Mesenchymal stem cell (in vitro differentiated cells and primary cell): ENCODE measurements around the gene IL4I1.

Experiments used
- DNase-seq: peaks from one replicate; pipeline ENCODE4 v3.0.0-alpha.2; 2013
- H2AFZ ChIP-seq: one replicate; pipeline ENCODE4 v1.6.1; 2013; ENCODE audit warnings: low read depth, mild to moderate bottlenecking, control low read depth, inconsistent platforms, low read length, moderate library complexity
- H2AK5ac ChIP-seq: 2 replicates; pipeline ENCODE4 v1.6.1; 2013; ENCODE audit warnings: low read length, moderate library complexity, mild to moderate bottlenecking, inconsistent platforms; ENCODE audit not compliant: severe bottlenecking
- H2BK120ac ChIP-seq: one replicate; pipeline ENCODE4 v1.6.1; 2013; ENCODE audit warnings: low read depth, mild to moderate bottlenecking, inconsistent platforms, low read length, moderate library complexity
- H2BK12ac ChIP-seq, 2 experiments: one replicate each; pipeline ENCODE4 v1.6.1; 2013; ENCODE audit warnings: inconsistent platforms in 2 of 2, low read length in 2 of 2, mild to moderate bottlenecking in 2 of 2, moderate library complexity in 2 of 2, control low read depth in 1 of 2
- H2BK15ac ChIP-seq: one replicate; pipeline ENCODE4 v1.6.1; 2013; ENCODE audit warnings: mild to moderate bottlenecking, low read depth, inconsistent platforms; ENCODE audit not compliant: poor library complexity, severe bottlenecking
- H2BK5ac ChIP-seq: 2 replicates; pipeline ENCODE4 v1.6.1; 2013; ENCODE audit warnings: low read depth, mild to moderate bottlenecking, low read length, control low read depth, inconsistent platforms; ENCODE audit not compliant: poor library complexity, severe bottlenecking
- H3K14ac ChIP-seq, 2 experiments: one replicate each; pipeline ENCODE4 v1.6.1; 2013; ENCODE audit warnings: inconsistent platforms in 2 of 2, low read length in 2 of 2, control low read depth in 1 of 2, mild to moderate bottlenecking in 1 of 2, moderate library complexity in 1 of 2
- H3K18ac ChIP-seq, 2 experiments: one replicate each; pipeline ENCODE4 v1.6.1; 2013; ENCODE audit warnings: inconsistent platforms in 2 of 2, low read length in 2 of 2, control low read depth in 1 of 2, low read depth in 1 of 2, mild to moderate bottlenecking in 1 of 2
- H3K23ac ChIP-seq, 2 experiments: one replicate each; pipeline ENCODE4 v1.6.1; 2013; ENCODE audit warnings: inconsistent platforms in 2 of 2, low read length in 2 of 2, mild to moderate bottlenecking in 2 of 2, moderate library complexity in 2 of 2, control low read depth in 1 of 2
- H3K27ac ChIP-seq: 2 replicates; pipeline ENCODE4 v1.5.1; 2013; ENCODE audit warnings: mild to moderate bottlenecking, moderate library complexity, low read length, control low read depth, inconsistent platforms; ENCODE audit not compliant: poor library complexity, severe bottlenecking
- H3K27me3 ChIP-seq, 2 experiments: 2 replicates each; pipeline versions ENCODE4 v1.6.1 to v1.7.0; 2013; ENCODE audit warnings: low read length in 2 of 2, mild to moderate bottlenecking in 2 of 2, moderate library complexity in 2 of 2, control low read depth in 1 of 2, inconsistent platforms in 1 of 2; ENCODE audit not compliant: control insufficient read depth in 1 of 2, insufficient read depth in 1 of 2
- H3K36me3 ChIP-seq, 2 experiments: 2 replicates each; pipeline versions ENCODE4 v1.6.1 to v1.7.0; 2013; ENCODE audit warnings: low read length in 2 of 2, control low read depth in 1 of 2, inconsistent platforms in 1 of 2, low read depth in 1 of 2, mild to moderate bottlenecking in 1 of 2; ENCODE audit not compliant: insufficient read depth in 2 of 2, control insufficient read depth in 1 of 2
- H3K4ac ChIP-seq, 2 experiments: one replicate each; pipeline ENCODE4 v1.6.1; 2013; ENCODE audit warnings: inconsistent platforms in 2 of 2, low read length in 2 of 2, mild to moderate bottlenecking in 2 of 2, moderate library complexity in 2 of 2, control low read depth in 1 of 2, low read depth in 1 of 2
- H3K4me1 ChIP-seq: 2 replicates; pipeline ENCODE4 v1.6.1; 2013; ENCODE audit warnings: low read depth, low read length, control low read depth; ENCODE audit not compliant: control insufficient read depth, insufficient read depth
- H3K4me2 ChIP-seq: 2 replicates; pipeline ENCODE4 v1.6.1; 2013; ENCODE audit warnings: low read length, mild to moderate bottlenecking, inconsistent platforms; ENCODE audit not compliant: poor library complexity, severe bottlenecking
- H3K4me3 ChIP-seq, 2 experiments: 2 replicates each; pipeline versions ENCODE4 v1.5.1 to v1.7.0; 2013; ENCODE audit warnings: low read length in 2 of 2, mild to moderate bottlenecking in 2 of 2, control low read depth in 1 of 2, low read depth in 1 of 2; ENCODE audit not compliant: insufficient read depth in 1 of 2
- H3K79me1 ChIP-seq: replicated peaks from 2 replicates; pipeline ENCODE4 v1.6.1; 2013; ENCODE audit warnings: mild to moderate bottlenecking, control low read depth, low read length, inconsistent platforms; ENCODE audit not compliant: poor library complexity, severe bottlenecking
- H3K9ac ChIP-seq: 2 replicates; pipeline ENCODE4 v1.7.0; 2013; ENCODE audit warnings: mild to moderate bottlenecking, low read length, moderate library complexity
- H3K9me3 ChIP-seq: 2 replicates; pipeline ENCODE4 v1.7.0; 2013; ENCODE audit warnings: mild to moderate bottlenecking, low read length; ENCODE audit not compliant: control insufficient read depth
- H4K8ac ChIP-seq: one replicate; pipeline ENCODE4 v1.6.1; 2013; ENCODE audit warnings: inconsistent platforms, mild to moderate bottlenecking, low read length, moderate library complexity
- H4K91ac ChIP-seq: one replicate; pipeline ENCODE4 v1.6.1; 2013; ENCODE audit warnings: mild to moderate bottlenecking, low read length, inconsistent platforms
- WGBS: methylation state at CpG from one replicate; pipeline ENCODE4 v1.1.7; 2013; ENCODE audit warnings: mixed read lengths; 5-methylcytosine and 5-hydroxymethylcytosine counted together

IL4I1 gene

DNA sequence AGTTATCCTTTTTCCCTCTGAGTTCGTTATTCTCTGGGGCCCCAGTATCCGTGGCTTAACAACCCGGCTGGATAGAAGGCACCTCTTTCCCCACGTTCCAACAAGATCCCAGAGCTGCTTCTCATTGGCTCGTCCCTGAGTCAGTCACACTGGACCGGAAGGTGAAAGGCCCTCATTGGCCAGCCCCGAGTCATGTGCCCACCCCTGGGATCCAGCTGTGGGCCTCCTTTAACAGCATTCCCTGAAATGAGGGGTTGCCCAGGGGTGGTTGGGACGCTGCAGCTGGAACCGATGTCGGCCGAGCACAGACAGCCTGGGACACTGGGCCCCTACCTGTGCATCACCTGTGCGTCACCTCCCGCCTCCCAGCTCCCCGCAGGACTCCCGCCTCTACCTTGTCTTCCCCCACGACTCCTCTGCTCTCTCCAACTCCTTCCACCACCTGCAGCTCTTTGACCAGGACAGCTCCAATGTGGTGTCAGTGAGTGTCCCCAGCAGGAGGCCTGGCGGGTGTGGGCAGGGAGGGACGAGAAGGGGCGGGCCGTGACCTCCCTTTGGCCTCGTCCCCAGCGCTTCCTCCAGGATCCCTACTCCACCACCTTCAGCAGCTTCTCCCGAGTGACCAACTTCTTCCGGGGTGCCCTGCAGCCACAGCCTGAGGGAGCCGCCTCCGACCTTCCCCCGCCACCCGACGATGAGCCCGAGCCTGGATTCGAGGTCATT, 14.9 kb downstream of the IL4I1 start:
- H3K14ac ChIP-seq: no peak overlapping the region
- no peak overlapping the region for H4K8ac ChIP-seq
- peaks cover 66 to 77% of the 10 kb centered on the region in 2 experiments for H3K36me3 ChIP-seq
- WGBS: 96% methylated on average over 28 of the region's 31 CpGs
- no peak overlapping the region for H2BK5ac ChIP-seq
- no peak overlapping the region for H2AK5ac ChIP-seq
- no peak overlapping the region for H3K27ac ChIP-seq
- H3K4me3 ChIP-seq: no peak overlapping the region
- DNase-seq: no peak
- H3K27me3 ChIP-seq: no peaks in the 10 kb centered on the region
- no peak overlapping the region for H2BK120ac ChIP-seq
- H2BK15ac ChIP-seq: no peak overlapping the region
- peaks cover 18% of the 10 kb centered on the region for H3K4me1 ChIP-seq
- H3K9me3 ChIP-seq: peaks cover 3% of the 10 kb centered on the region
- H3K79me1 ChIP-seq: peaks cover 48% of the 10 kb centered on the region
- no peak overlapping the region for H3K4ac ChIP-seq
- H2BK12ac ChIP-seq: no peak overlapping the region
- H3K4me2 ChIP-seq: no peak overlapping the region
- no peak overlapping the region for H3K9ac ChIP-seq
- no peak overlapping the region for H3K18ac ChIP-seq
- no peak overlapping the region for H2AFZ ChIP-seq
- H3K23ac ChIP-seq: no peak overlapping the region
- H4K91ac ChIP-seq: no peak overlapping the region

DNA sequence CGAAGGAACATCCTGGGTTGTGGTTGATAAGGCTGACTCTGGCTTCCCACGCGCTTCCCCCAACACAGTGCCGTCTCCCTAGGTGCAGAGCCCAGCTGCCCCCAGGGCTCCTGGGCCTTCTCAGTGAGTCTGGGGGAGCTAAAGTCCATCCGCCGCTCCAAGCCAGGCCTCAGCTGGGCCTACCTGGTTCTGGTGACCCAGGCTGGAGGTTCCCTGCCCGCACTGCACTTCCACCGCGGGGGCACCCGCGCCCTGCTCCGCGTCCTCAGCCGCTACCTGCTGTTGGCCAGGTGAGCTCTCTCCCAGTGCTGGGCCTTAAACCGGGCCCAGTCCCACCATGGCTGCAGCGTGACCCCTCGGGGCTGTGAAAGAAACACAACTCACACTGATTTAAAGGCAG, 15.5 kb downstream of the IL4I1 start:
- H3K27me3 ChIP-seq: no peaks in the 10 kb centered on the region
- no peak overlapping the region for H2BK15ac ChIP-seq
- peaks cover 65 to 72% of the 10 kb centered on the region in 2 experiments for H3K36me3 ChIP-seq
- H3K9ac ChIP-seq: no peak overlapping the region
- H2AK5ac ChIP-seq: no peak overlapping the region
- no peak overlapping the region for H3K18ac ChIP-seq
- no peak overlapping the region for H3K4ac ChIP-seq
- no peak overlapping the region for H3K4me3 ChIP-seq
- no peak overlapping the region for H3K14ac ChIP-seq
- H2AFZ ChIP-seq: no peak overlapping the region
- no peak for DNase-seq
- H3K4me2 ChIP-seq: no peak overlapping the region
- H3K79me1 ChIP-seq: peaks cover 48% of the 10 kb centered on the region
- H3K9me3 ChIP-seq: peaks cover 3% of the 10 kb centered on the region
- no peak overlapping the region for H4K8ac ChIP-seq
- no peak overlapping the region for H3K27ac ChIP-seq
- H2BK5ac ChIP-seq: no peak overlapping the region
- H2BK12ac ChIP-seq: no peak overlapping the region
- no peak overlapping the region for H4K91ac ChIP-seq
- H2BK120ac ChIP-seq: no peak overlapping the region
- no peak overlapping the region for H3K23ac ChIP-seq
- peaks cover 18% of the 10 kb centered on the region for H3K4me1 ChIP-seq
- over 99% methylated on average over 17 of the region's 17 CpGs for WGBS

DNA sequence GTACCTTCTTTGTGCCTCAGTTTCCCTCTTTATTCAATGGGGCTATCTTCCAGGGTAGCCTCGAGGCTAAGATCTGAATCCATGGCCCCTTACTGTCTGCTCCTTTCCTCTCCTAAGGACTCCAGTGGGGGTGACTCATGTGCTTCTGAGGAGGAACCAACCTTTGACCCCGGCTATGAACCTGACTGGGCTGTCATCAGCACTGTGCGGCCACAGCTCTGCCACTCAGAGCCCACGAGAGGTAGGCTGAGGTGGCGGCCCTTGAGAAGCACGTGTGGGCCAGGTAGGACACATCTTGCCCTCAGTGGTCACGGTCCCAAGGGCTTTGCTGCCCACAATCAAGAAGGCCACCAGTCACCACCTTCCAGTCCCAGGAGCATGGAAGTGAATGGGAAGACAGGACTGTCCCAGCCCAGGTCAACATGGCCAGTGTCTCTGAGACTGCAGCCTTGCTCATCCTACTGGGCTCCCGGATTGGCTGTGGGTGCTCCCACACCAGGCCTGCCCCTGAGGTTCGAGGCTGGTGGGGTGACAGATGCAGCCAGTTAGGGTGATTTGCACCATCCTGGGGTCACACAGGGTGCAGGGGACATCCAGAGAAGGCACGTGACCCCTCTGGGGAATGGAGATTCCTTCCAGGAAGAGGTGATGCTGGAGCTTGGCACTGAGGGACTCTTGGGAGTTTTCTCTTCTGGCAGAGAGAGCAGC, 16.4 kb downstream of the IL4I1 start:
- no peak overlapping the region for H2BK15ac ChIP-seq
- no peak overlapping the region for H4K8ac ChIP-seq
- peaks cover 3% of the 10 kb centered on the region for H3K9me3 ChIP-seq
- no peak overlapping the region for H2BK12ac ChIP-seq
- no peak overlapping the region for H2AFZ ChIP-seq
- no peak overlapping the region for H3K4me3 ChIP-seq
- no peaks in the 10 kb centered on the region for H3K27me3 ChIP-seq
- no peak overlapping the region for H3K4me2 ChIP-seq
- H3K4me1 ChIP-seq: peaks cover 21% of the 10 kb centered on the region
- no peak overlapping the region for H3K27ac ChIP-seq
- no peak for DNase-seq
- no peak overlapping the region for H2BK120ac ChIP-seq
- H2AK5ac ChIP-seq: no peak overlapping the region
- H3K79me1 ChIP-seq: peaks cover 52% of the 10 kb centered on the region
- no peak overlapping the region for H4K91ac ChIP-seq
- H3K23ac ChIP-seq: no peak overlapping the region
- H3K9ac ChIP-seq: no peak overlapping the region
- WGBS: 94% methylated on average over 10 of the region's 10 CpGs
- no peak overlapping the region for H2BK5ac ChIP-seq
- H3K4ac ChIP-seq: no peak overlapping the region
- no peak overlapping the region for H3K18ac ChIP-seq
- peaks cover 60 to 65% of the 10 kb centered on the region in 2 experiments for H3K36me3 ChIP-seq
- H3K14ac ChIP-seq: no peak overlapping the region

DNA sequence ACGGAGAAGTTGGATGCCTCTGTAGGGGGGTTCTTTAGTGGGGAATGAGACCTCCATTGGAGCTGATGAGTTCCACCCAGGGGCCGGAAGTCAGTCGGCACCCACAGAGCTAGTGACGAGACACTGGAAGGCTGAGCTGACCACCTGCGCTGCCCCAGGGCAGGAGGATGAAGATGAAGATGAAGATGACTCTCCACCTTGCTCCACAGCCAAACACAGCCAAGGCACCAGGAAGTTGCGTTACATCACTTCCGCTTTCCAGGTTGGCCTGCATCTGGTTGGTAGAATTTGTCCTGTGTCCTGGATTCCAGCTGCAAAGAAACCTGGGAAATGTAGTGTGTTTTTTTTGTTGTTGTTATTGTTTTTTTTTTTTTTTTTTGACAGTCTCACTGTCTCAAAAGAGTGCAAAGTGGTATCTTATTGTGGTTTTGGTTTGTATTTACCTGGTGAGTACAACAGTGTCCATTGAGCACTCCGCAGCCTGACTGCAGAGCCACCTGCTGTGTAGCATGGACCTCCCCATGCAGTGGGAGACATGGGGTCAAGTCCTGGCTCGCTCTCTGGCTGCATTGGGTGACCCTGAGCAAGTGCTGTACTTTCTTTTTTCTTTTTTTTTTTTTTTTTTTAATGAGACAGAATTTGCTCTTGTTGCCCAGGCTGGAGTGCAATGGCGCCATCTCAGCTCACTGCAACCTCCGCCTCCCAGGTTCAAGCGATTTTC, 17.3 kb downstream of the IL4I1 start:
- Histone ChIP-seq H3K14ac (no peak overlapping the region), H3K79me1 (peaks cover 58% of the 10 kb centered on the region), H3K23ac (no peak overlapping the region), H4K91ac (no peak overlapping the region), H3K18ac (no peak overlapping the region), H3K9me3 (peaks cover 3% of the 10 kb centered on the region), H2BK12ac (no peak overlapping the region), H3K27me3 (no peaks in the 10 kb centered on the region), H3K9ac (peak overlapping the region; percentile 100), H2BK120ac (no peak overlapping the region), H2AFZ (no peak overlapping the region), H3K4me1 (peaks cover 26% of the 10 kb centered on the region), H3K4me3 (peak overlapping the region in 1 of 2 experiments; percentile 99), H2BK5ac (no peak overlapping the region), H2BK15ac (no peak overlapping the region), H3K4me2 (no peak overlapping the region), H3K27ac (no peak overlapping the region), H3K4ac (no peak overlapping the region), H3K36me3 (peaks cover 60 to 62% of the 10 kb centered on the region in 2 experiments), H4K8ac (no peak overlapping the region), H2AK5ac (no peak overlapping the region)
- WGBS: 96% methylated on average over 12 of the region's 12 CpGs
- DNase-seq: no peak
